GM19452 (cell line): ENCODE measurements around the gene CSNK2A2.
A peak's percentile ranks its signal among the peaks of the same experiment; 100 is the strongest.

Experiments used
- ATAC-seq: cut with Tn5 transposase; IDR thresholded peaks from one replicate; pipeline ENCODE4 v1.9.1; 2021; ENCODE audit not compliant: unreplicated experiment

Gene CSNK2A2

DNA sequence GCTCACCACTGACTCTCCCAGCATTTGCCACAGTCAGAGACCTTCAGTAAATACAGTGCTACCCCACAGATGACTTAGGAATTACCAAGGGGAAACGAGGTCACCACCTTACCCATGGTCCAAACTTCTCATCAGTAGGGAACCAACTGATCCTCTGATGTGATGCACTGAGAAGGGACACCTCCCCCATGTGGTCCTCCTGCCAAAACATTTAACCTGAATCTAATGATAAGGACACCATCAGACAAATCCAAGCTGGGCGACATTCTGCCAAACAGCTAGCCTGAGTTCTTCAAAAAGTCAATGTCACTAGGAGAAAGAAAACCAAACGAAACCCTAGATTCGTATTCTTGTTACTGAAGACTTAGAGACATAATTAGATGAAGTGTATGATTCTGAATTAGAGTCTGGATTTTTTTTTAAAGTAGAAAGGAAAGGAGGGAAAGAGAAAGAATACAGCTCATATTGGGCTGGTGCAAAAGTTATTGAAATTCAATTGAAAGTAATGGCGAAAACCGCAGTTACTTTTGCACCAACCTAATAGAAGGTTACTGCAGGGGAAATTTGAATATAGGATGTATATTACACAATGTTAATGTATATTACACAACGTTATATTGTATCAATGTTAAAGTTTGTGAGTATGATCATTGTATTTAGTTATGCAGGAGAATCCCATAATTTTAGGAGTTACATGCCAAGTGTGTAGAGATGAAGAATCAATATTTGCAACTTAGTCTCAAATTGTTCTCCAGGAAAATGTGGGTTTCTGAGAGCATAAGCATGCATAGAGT is 2.3 kb upstream of the CSNK2A2 start:
- no peak for ATAC-seq

GRCh38 chr16:58198803-58199411 is 1.0 kb upstream of the CSNK2A2 start:
- no peak for ATAC-seq

DNA sequence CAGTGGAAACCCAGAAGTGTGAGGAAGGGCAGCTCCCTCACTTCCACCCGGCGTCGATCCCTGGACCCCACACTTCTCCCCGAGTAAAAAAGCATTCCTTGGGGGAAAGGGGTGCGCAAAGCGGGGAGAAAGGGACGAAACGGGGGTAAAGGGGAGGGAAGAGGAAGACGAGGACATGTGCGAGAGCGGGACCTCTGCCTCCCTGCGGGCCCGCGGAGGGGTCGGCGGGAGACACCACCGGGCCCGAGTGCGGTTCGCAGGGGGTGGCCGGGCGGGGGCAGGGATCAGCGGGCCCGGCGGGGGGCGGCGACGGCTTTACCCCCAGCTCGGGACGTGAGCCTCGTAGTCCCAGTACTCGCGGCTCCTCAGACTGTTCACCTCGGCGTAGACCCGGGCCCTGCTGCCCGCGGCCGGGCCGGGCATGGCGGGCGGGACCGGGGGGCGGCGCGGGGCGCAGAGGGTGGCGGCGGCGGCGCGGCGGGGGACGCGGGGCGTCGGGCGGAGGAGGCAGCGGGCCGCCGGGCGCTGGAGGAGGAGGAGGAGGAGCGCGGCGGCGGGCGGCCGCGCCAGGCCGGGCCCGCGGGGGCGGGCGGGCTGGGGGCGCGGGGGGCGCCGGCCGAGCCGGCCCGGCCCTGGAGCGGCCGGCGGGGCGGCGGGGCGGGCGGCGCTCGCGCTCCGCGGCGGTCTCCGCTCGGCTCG is 443 bp downstream of the CSNK2A2 start:
- ATAC-seq: peak; percentile 29

DNA sequence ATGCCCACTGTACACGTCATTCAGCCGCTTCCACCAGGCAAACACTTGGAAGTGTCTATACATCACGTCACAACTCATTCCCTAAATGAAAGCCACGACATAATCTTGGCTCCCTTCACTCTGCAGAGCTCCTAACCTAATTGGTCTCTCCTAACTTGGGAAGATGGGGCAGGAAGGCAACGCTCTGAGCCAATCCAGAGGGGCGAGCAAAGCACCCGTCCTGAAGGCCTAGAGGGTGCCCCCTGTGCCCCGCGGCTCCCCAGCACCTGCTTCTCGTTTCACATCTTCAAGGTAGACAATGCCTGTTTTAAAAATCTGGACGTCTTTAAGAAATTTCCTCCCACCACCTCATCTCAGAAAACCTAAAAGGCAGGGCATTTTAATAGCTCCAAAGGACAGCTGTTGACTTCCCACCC is 1.0 kb downstream of the CSNK2A2 start:
- no peak for ATAC-seq

DNA sequence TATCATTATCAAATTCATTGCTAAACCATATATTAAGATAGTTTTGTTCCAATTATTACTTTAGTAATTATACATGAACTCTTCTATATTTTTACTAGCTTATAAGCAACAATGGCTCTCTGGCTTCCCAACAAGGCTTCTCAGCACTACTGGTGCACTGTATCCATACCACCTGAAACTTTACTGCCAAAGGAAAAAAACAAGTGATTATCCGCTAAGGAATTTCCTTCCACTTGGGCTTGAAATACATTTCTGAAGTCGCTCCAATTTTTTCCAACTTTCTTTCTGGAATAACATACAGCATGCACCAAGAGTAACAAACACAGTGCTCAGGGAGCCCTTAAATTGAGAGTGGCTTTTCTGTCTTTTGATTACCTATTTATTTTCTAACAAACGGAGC is 2.1 kb downstream of the CSNK2A2 start:
- no peak for ATAC-seq

- ATAC-seq: no peak
Measured at GRCh38 chr16:58195344-58195743, 2.6 kb downstream of the CSNK2A2 start.

- no peak for ATAC-seq
Measured at GRCh38 chr16:58194790-58195189, 3.1 kb downstream of the CSNK2A2 start.

GRCh38 chr16:58187665-58188421 is 10.1 kb downstream of the CSNK2A2 start:
- ATAC-seq: no peak

DNA sequence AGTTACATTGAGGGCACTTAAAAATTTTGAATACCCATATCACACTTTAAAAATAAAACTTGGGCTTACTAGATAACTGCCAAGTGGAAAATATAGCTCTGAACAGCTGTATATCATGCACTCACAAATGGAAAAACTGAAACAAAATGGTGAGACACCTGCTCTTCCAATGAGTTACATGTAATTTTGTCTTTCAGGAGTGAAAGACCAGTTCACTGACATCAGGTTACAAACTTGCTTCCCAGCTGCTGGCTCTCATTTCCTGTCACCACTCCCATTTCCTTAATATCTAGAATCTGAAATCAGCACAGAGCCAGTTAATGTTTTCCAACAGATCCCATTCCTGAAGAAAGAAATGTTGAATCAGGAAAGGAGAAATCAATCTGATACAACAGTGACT is 10.8 kb downstream of the CSNK2A2 start:
- ATAC-seq: no peak

DNA sequence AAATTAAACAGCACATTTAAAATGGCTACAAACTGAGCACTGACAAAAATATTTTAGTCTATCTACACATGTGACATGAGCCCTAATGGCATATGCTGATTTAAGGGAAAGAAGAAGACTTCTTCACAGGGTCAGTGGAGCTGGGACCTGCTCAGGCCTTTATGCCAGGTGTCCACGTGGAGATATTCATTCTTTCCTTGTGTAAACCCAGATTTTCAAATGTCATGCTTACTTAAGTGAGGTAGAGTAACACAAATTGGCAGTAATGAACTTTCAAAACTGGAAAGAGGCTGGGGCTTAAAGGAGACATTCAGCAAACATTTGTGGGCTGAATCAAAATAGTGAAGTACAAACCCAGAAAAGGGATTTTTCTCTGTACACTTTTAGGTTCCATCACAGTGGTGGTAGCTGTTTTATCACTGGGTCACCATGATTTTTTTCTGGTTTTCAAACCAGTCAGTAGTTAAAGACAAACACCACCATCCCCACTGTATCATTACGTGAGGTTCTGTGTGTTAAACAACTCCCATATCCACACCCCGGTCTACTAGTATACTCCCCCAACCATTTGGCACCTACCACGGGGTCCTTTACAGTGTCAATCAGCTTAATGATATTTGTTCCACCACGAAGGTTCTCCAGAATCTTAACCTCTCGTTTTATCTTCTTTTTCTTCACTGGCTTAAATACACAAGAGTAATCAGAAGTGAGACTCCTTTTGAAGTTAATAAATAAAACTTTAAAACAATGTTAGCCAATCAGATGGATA is 11.5 kb downstream of the CSNK2A2 start:
- no peak for ATAC-seq

GRCh38 chr16:58177353-58177710 is 20.6 kb downstream of the CSNK2A2 start:
- no peak for ATAC-seq

DNA sequence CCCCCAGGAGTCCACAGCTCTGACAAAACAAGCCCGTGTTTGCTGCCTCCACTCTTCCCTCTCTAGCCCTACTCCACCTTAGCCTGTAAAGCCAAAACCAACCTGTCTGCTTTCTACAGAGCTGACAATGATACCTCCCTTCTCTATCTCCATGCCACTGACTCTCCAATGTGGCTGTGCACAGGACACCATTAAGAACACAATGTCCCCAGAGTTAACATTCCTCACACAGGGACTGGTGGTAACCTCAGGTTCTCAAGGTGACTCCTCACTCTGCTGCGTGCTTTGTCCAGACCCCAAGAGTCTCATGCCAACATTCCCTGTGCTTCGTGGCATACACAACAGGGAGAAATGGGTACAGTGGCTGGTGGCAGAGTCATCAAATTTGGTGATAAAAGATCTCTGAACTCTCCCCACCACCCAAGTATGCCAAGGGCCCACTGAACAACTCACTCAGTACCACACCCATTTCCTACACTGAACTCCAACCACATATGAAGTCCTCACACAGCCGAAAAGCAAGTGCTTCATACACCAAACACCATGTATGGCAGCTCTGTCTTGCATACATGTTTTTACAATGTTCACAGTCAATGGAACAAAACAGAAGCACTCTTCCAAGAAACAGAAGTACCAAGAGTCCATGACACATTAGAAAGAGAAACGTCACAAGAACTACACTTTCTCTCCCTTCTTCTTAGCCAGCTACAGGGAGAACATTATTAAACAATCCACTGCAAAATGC is 21.1 kb downstream of the CSNK2A2 start:
- no peak for ATAC-seq

DNA sequence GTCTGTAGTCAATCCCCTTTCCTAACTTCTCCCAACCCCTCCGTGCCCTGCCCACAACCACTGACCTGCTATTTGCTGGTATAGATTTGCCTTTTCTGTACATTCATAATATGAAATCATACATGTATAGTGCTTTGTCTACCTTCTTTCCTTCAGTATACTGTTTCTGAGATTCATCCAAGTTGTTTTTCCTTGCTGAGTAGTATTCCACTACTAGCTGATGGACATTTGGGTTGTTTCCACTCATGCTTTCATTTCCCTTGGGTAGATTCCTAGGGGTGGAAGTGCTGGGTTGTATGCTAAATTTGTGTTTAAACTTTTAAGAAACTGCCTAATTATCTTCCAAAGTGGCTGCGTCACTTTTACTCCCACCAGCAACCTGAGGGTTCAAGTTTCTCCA is 27.7 kb downstream of the CSNK2A2 start:
- ATAC-seq: no peak

DNA sequence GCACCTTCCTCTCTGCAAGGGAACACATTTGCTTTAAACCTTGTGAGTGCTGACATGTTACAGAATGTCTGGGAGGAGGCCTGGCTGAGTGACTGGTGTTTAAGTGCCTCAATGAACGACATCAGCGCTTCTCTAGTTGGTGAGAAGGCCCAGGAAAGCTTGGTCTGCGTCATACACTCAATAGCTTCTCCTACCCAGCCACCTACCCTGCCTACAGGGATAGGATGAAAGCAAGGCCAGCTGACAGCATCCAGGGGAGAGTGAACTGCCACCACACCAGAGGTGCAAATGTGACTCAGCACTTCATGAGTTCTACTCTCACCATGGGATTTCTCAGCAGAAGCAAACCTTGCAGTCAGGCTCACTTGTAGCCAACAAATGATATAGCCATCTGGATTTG is 37.1 kb downstream of the CSNK2A2 start:
- no peak for ATAC-seq

DNA sequence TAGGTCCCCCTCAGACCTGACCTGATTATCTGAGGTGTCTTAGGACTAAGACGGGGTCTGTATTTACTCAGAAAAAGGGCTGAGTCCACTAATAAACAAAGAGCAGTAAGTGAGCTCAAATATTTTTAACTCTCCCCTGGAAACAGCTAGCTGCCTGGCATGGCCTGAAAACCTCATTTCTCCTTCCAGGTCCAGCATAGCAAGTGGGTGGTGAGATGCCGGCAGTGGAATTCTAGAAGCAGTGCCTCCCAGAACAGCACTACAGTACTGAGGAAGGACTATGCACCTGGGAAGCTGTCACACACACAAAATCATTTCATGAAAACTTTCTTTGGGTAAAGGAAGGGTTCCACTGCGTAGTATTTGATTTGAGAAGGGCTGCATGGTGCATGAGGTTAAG is 39.2 kb downstream of the CSNK2A2 start:
- no peak for ATAC-seq

DNA sequence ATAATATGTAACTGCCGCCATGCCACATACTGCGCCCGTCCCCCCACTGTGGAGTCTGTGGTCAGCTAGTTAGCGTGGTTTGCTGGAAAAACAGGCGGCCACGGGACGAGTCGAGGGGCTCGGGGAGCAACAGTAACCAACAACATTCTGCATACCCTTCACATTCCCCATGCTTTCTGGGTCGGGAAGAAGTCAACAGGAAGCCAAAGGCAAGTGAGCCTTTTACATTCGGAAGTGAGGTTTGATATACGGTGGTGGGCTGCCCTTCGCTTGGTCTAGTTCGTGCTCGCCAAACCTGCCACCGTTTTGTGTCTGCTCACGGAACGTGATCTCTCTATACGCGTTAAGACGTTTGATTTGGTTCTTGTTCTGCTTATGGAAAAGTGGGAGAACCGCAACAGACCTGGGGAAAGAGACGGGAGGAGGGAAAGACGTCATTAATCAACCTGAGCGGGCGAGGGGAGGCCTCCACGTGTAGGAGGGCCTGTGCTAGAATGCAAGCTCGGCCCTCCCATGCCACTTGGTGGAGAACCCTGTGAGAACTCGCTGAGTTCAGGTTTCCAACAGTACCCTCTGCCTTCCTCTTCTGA is 39.9 kb downstream of the CSNK2A2 start:
- ATAC-seq: no peak

DNA sequence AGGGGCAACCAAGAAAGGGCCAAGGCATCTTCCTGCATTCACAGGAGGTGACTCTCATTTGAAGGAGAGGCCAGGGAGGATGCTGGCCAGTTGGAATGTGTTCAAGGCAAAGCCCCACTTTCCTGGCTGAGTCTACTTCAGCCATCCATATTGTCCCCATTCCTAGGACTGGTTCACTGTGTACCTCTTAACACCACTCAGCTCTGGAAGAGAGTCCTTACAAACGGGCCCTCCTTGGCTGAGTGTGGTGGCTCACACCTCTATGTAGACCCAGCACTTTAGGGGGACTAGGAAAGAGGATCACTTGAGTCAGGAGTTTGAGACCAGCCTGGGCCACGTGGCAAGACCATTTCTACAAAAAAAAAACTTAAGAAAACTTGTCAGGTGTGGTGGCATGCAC is 40.7 kb downstream of the CSNK2A2 start:
- ATAC-seq: no peak

DNA sequence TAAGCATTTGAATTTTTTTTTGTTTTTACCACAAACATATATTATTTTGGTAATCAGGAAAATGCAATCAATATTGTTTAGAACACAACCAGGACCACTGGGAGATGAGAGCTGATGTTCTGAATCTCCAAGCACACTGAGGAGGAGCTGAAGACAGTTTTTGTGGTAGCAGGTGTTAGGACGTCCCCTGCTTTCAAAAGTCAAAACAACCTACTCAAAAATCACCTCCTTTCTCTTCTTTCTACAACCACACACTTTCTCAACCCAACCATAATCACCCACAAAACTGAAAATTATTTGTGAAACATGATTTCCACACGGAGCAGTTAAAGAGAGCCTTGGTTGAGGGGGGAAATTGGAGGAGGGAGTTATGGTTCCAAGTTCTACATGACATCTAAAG is 42.1 kb downstream of the CSNK2A2 start:
- no peak for ATAC-seq

DNA sequence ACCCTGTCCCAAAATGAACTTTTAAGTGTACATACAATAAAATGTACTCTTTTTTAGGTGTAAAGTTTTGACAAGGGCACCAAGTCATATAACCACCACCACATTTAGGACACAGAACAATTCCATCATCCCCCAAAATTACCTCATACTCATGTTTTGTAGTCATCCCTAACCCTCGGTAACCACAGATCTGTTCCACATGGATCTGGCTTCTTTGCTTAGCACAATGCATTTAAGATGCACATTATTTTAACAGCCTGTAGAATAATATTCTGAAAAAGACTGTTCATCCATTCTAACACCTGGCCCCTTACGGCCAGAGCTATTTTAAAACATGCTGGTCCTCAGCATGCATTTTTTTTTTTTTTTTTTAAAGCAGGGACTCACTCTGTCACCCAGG is 43.6 kb downstream of the CSNK2A2 start:
- ATAC-seq: no peak
